Osteocyte (in vitro differentiated cells): ENCODE measurements around the gene AARS2. TPM values are rescaled to one million over a fixed set of nuclear protein-coding genes. Genes with fewer than 3 reads are reported as not detected.
A peak's percentile ranks its signal among the peaks of the same experiment; 100 is the strongest.

Source experiments
- DNase-seq: peaks from one replicate; pipeline ENCODE4 v3.0.0; 2021; ENCODE audit warnings: mixed read lengths; ENCODE audit not compliant: unreplicated experiment; ENCODE audit errors: extremely low spot score
- H3K27ac Mint-ChIP-seq: one replicate; pipeline ENCODE4 v1.8.0; 2021; ENCODE audit warnings: mild to moderate bottlenecking, mixed read lengths; ENCODE audit not compliant: unreplicated experiment
- H3K27me3 Mint-ChIP-seq: one replicate; pipeline ENCODE4 v1.8.0; 2021; ENCODE audit warnings: mixed read lengths; ENCODE audit not compliant: unreplicated experiment
- H3K36me3 Mint-ChIP-seq: one replicate; pipeline ENCODE4 v1.8.0; 2021; ENCODE audit warnings: mixed read lengths; ENCODE audit not compliant: unreplicated experiment
- H3K4me1 Mint-ChIP-seq: one replicate; pipeline ENCODE4 v1.8.0; 2021; ENCODE audit warnings: mixed read lengths; ENCODE audit not compliant: unreplicated experiment
- H3K4me3 Mint-ChIP-seq: one replicate; pipeline ENCODE4 v1.8.0; 2021; ENCODE audit warnings: mild to moderate bottlenecking, moderate library complexity, mixed read lengths; ENCODE audit not compliant: unreplicated experiment
- H3K9me3 Mint-ChIP-seq: one replicate; pipeline ENCODE4 v1.8.0; 2021; ENCODE audit warnings: mixed read lengths; ENCODE audit not compliant: unreplicated experiment
- CTCF ChIP-seq: fragments of 200-600 bp; sonication (generic); IDR thresholded peaks from 2 replicates; pipeline ENCODE4 v1.5.0; 2021; ENCODE audit warnings: antibody characterized with exemption, mild to moderate bottlenecking, moderate library complexity
- total RNA-seq: library from RNA; stranded (reverse); gene quantifications from 2 replicates; pipeline ENCODE4 v1.2.1, GENCODE V29; 2021

The AARS2 gene
- total RNA-seq, 1 donor from 2014 or later: 13.2 TPM

- H3K4me3 Mint-ChIP-seq: peak overlapping the region; percentile 53
These were observed 14.9 kb downstream of the AARS2 start for GRCh38 chr6:44298055-44298803.

GRCh38 chr6:44297063-44298038, 15.8 kb downstream of the AARS2 start:
- H3K4me1 Mint-ChIP-seq: peaks cover 7% of the 10 kb centered on the region
- no peak for TF ChIP-seq CTCF
- peaks cover 19% of the 10 kb centered on the region for H3K36me3 Mint-ChIP-seq
- H3K27ac Mint-ChIP-seq: no peak overlapping the region
- peak overlapping the region; percentile 53 for H3K4me3 Mint-ChIP-seq
- no peaks in the 10 kb centered on the region for H3K9me3 Mint-ChIP-seq
- peaks cover 57% of the 10 kb centered on the region for H3K27me3 Mint-ChIP-seq
- DNase-seq: no peak

More at GRCh38 chr6:44298055-44298803, 14.9 kb downstream of the AARS2 start:
- H3K9me3 Mint-ChIP-seq: no peaks in the 10 kb centered on the region
- peaks cover 21% of the 10 kb centered on the region for H3K36me3 Mint-ChIP-seq
- H3K27me3 Mint-ChIP-seq: peaks cover 49% of the 10 kb centered on the region
- peaks cover 7% of the 10 kb centered on the region for H3K4me1 Mint-ChIP-seq
- DNase-seq: no peak
- no peak for TF ChIP-seq CTCF
- H3K27ac Mint-ChIP-seq: no peak overlapping the region

GRCh38 chr6:44294832-44295791, 18.0 kb downstream of the AARS2 start:
- Mint-ChIP-seq H3K36me3 (peaks cover 1% of the 10 kb centered on the region), H3K4me1 (peaks cover 7% of the 10 kb centered on the region), H3K4me3 (no peak overlapping the region), H3K27me3 (peaks cover 74% of the 10 kb centered on the region), H3K27ac (no peak overlapping the region), H3K9me3 (no peaks in the 10 kb centered on the region)
- no peak for TF ChIP-seq CTCF
- no peak for DNase-seq

GRCh38 chr6:44292661-44293365, 20.3 kb downstream of the AARS2 start:
- Mint-ChIP-seq H3K36me3 (no peaks in the 10 kb centered on the region), H3K9me3 (no peaks in the 10 kb centered on the region), H3K27me3 (peaks cover 72% of the 10 kb centered on the region), H3K27ac (no peak overlapping the region), H3K4me1 (peaks cover 2% of the 10 kb centered on the region), H3K4me3 (no peak overlapping the region)
- TF ChIP-seq CTCF: no peak
- no peak for DNase-seq
